Measurements from ENCODE around the gene VAV2. TPM values are rescaled to one million over a fixed set of nuclear protein-coding genes. Genes with fewer than 3 reads are reported as not detected.

Gene VAV2
- total RNA-seq, 1 donor from 2014 or later, result 61.9 TPM

GRCh38 chr9:133807037-133807436 lies 185.1 kb downstream of the VAV2 start:
- H3K27ac Mint-ChIP-seq, result no peak overlapping the region
- H3K9me3 Mint-ChIP-seq, result no peaks in the 10 kb centered on the region
- peaks cover 4% of the 10 kb centered on the region for H3K4me1 Mint-ChIP-seq
- no peak for DNase-seq (ENCODE audit: low spot score in 2 of 2, unreplicated experiment in 2 of 2)
- H3K4me3 Mint-ChIP-seq, result no peak overlapping the region
- peaks cover 1% of the 10 kb centered on the region for H3K36me3 Mint-ChIP-seq
- no peak for TF ChIP-seq CTCF (IDR thresholded peaks at IDR 0.05; ENCODE audit: unreplicated experiment)
- H3K27me3 Mint-ChIP-seq (ENCODE audit: low read depth), result no peaks in the 10 kb centered on the region

DNA sequence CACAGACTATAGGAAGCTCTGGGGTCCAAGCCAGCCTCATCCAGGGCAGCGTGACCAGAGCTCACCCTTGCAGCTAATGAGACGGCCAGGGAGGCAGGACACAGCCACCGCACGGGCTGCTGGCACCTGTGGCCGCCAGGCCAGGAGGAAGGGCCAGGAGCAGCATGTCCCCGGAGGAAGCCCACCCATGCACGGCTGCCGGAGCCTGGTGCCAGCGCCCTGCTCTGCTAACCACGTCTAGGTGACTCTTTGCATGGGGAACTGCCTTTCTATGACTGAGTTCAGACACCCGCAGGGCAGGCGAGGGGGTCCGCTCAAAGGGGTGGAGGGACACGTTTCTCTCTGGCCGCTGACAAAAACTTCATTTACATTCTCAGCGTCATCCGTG lies 185.5 kb downstream of the VAV2 start:
- no peaks in the 10 kb centered on the region for H3K9me3 Mint-ChIP-seq
- no peak for TF ChIP-seq CTCF (IDR thresholded peaks at IDR 0.05; ENCODE audit: unreplicated experiment)
- H3K27ac Mint-ChIP-seq, result no peak overlapping the region
- H3K36me3 Mint-ChIP-seq, result peaks cover 1% of the 10 kb centered on the region
- H3K27me3 Mint-ChIP-seq (ENCODE audit: low read depth), result no peaks in the 10 kb centered on the region
- H3K4me1 Mint-ChIP-seq, result peaks cover 4% of the 10 kb centered on the region
- DNase-seq (ENCODE audit: low spot score in 2 of 2, unreplicated experiment in 2 of 2), result no peak
- no peak overlapping the region for H3K4me3 Mint-ChIP-seq

GRCh38 chr9:133805876-133806622 lies 186.1 kb downstream of the VAV2 start:
- no peak overlapping the region for H3K27ac Mint-ChIP-seq
- H3K27me3 Mint-ChIP-seq (ENCODE audit: low read depth), result no peaks in the 10 kb centered on the region
- H3K36me3 Mint-ChIP-seq, result peaks cover 1% of the 10 kb centered on the region
- no peak for TF ChIP-seq CTCF (IDR thresholded peaks at IDR 0.05; ENCODE audit: unreplicated experiment)
- H3K4me3 Mint-ChIP-seq, result no peak overlapping the region
- peaks cover 4% of the 10 kb centered on the region for H3K4me1 Mint-ChIP-seq
- no peak for DNase-seq (ENCODE audit: low spot score in 2 of 2, unreplicated experiment in 2 of 2)
- no peaks in the 10 kb centered on the region for H3K9me3 Mint-ChIP-seq

- TF ChIP-seq CTCF (IDR thresholded peaks at IDR 0.05; ENCODE audit: unreplicated experiment), result no peak
- peaks cover 1% of the 10 kb centered on the region for H3K36me3 Mint-ChIP-seq
- no peaks in the 10 kb centered on the region for H3K27me3 Mint-ChIP-seq (ENCODE audit: low read depth)
These were observed 187.9 kb downstream of the VAV2 start for GRCh38 chr9:133804199-133804598.

GRCh38 chr9:133803745-133804144 lies 188.4 kb downstream of the VAV2 start:
- no peak overlapping the region for H3K27ac Mint-ChIP-seq
- no peaks in the 10 kb centered on the region for H3K9me3 Mint-ChIP-seq
- H3K36me3 Mint-ChIP-seq, result peaks cover 1% of the 10 kb centered on the region
- TF ChIP-seq CTCF (IDR thresholded peaks at IDR 0.05; ENCODE audit: unreplicated experiment), result no peak
- H3K27me3 Mint-ChIP-seq (ENCODE audit: low read depth), result no peaks in the 10 kb centered on the region
- no peak overlapping the region for H3K4me3 Mint-ChIP-seq
- no peak for DNase-seq (ENCODE audit: low spot score in 2 of 2, unreplicated experiment in 2 of 2)
- H3K4me1 Mint-ChIP-seq, result peaks cover 4% of the 10 kb centered on the region

More at GRCh38 chr9:133804199-133804598, 187.9 kb downstream of the VAV2 start:
- peaks cover 4% of the 10 kb centered on the region for H3K4me1 Mint-ChIP-seq
- no peaks in the 10 kb centered on the region for H3K9me3 Mint-ChIP-seq
- no peak overlapping the region for H3K27ac Mint-ChIP-seq
- no peak for DNase-seq (ENCODE audit: low spot score in 2 of 2, unreplicated experiment in 2 of 2)
- no peak overlapping the region for H3K4me3 Mint-ChIP-seq

Measured in mesothelial cell of epicardium (in vitro differentiated cells).